OCI-LY7 (cell line): Measurements from ENCODE around the gene PXDC1.

ENCODE experiments used
- EZH2phosphoT487 ChIP-seq: fragments of 200-600 bp; sonication (generic); IDR thresholded peaks from 2 replicates; pipeline ENCODE4 v1.6.1; 2018; ENCODE audit warnings: low read depth, borderline replicate concordance, mild to moderate bottlenecking, mixed run types, antibody characterized with exemption, low read length, moderate library complexity, mixed read lengths
- TF ChIP-seq, protein P1 (sequence below): fragments of 200-600 bp; sonication (generic); conservative IDR thresholded peaks from 2 replicates; pipeline ENCODE4 v1.5.1; 2014; ENCODE audit warnings: mild to moderate bottlenecking, antibody characterized with exemption, low read length, moderate library complexity, mixed read lengths

DNA sequence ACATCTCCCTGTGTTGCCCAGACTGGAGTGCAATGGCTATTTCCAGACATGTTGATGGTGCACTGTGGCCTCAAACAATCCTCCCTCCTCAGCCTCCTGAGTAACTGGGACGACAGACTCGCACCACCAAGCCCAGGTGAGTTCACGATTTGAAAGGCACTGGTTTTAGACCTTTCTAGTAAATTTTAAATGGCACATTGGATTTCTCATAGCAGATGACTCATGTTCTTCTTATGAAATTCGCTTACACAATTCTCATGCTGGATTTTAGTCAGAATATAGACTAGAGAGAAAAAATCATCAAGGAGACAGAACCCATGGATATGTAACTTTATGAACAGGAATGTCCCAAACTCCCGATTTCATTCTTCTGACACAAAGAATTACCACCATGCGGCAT, 18.1 kb upstream of the PXDC1 start:
- TF ChIP-seq, protein P1, sequence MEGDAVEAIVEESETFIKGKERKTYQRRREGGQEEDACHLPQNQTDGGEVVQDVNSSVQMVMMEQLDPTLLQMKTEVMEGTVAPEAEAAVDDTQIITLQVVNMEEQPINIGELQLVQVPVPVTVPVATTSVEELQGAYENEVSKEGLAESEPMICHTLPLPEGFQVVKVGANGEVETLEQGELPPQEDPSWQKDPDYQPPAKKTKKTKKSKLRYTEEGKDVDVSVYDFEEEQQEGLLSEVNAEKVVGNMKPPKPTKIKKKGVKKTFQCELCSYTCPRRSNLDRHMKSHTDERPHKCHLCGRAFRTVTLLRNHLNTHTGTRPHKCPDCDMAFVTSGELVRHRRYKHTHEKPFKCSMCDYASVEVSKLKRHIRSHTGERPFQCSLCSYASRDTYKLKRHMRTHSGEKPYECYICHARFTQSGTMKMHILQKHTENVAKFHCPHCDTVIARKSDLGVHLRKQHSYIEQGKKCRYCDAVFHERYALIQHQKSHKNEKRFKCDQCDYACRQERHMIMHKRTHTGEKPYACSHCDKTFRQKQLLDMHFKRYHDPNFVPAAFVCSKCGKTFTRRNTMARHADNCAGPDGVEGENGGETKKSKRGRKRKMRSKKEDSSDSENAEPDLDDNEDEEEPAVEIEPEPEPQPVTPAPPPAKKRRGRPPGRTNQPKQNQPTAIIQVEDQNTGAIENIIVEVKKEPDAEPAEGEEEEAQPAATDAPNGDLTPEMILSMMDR: no peak
- no peak for TF ChIP-seq EZH2phosphoT487
